ENCODE data around the gene HOXA11. TPM values are rescaled to one million over a fixed set of nuclear protein-coding genes. Genes with fewer than 3 reads are reported as not detected.

Gene HOXA11
- total RNA-seq, 4 donors from 2014 or later, result 0.27 to 1.4 (median 1.0) TPM; not detected in 1

- 52 to 53% methylated on average over 40 to 42 of the region's 42 CpGs for WGBS, 2 donors
- no peak for TF ChIP-seq CTCF (IDR thresholded peaks at IDR 0.05)
- no peak for TF ChIP-seq POLR2A (IDR thresholded peaks at IDR 0.05)
- intact Hi-C loops (cut with DNase I; ENCODE audit: low total_unique reads), result loop anchor here (10.0 kb wide), 1 partner anchor 833 kb away; no protein-coding TSS in a partner anchor
- H3K4me3 ChIP-seq (ENCODE audit: low read depth, poor library complexity, severe bottlenecking), result no peak overlapping the region
- peak in 1 of 2 donors; percentile 84 for DNase-seq (ENCODE audit: low spot score in 2 of 2)
Observed at GRCh38 chr7:27191833-27192545, 7.0 kb upstream of the HOXA11 start.

GRCh38 chr7:27191161-27191731 is 6.2 kb upstream of the HOXA11 start:
- H3K4me3 ChIP-seq (ENCODE audit: low read depth, poor library complexity, severe bottlenecking), result no peak overlapping the region
- WGBS, 2 donors, result 82 to 85% methylated on average over 15 of the region's 15 CpGs
- DNase-seq (ENCODE audit: low spot score in 2 of 2), result peak in 1 of 2 donors; percentile 77
- intact Hi-C loops (cut with DNase I; ENCODE audit: low total_unique reads), result loop anchor here (10.0 kb wide), 1 partner anchor 834 kb away; no protein-coding TSS in a partner anchor
- no peak for TF ChIP-seq POLR2A (IDR thresholded peaks at IDR 0.05)
- TF ChIP-seq CTCF (IDR thresholded peaks at IDR 0.05), result no peak

DNA sequence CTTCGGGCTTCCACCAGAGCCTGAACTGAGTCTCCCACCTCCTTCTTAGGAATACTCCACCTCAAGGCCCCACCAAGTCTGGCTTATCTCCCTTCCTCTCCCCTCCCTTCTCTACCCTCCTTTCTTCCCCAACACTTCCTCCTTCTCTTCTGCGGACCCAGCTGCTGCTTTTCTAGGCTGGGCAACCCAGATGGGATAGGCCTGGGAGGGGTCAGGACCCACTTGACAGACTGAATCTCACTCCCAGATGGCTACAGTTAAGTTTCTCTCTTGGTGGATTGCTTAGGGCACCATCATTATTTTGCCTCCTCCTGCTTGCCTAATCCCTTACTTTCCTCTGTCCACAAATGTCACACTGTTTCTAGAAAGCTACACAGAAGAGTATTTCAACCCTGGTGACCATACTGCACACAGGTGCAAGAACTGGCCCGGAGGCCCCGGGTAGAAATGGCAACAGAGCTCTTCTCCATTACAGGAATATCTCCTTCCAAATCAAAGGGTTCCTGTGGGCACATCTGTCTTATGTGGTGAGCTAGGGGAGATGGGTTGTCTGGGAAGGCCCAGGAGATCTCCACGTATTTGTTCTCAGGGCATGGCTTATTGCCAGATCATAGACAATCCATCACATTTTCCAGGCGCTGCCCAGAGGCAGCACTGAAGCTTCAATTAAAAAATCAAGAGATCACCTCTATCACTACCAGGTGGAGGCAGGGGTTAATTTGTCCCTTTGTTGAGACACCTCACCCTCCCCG is 5.1 kb upstream of the HOXA11 start:
- no peak overlapping the region for H3K4me3 ChIP-seq (ENCODE audit: low read depth, poor library complexity, severe bottlenecking)
- DNase-seq (ENCODE audit: low spot score in 2 of 2), result peak in 1 of 2 donors; percentile 43
- no peak for TF ChIP-seq POLR2A (IDR thresholded peaks at IDR 0.05)
- no peak for TF ChIP-seq CTCF (IDR thresholded peaks at IDR 0.05)
- WGBS, 2 donors, result 70 to 71% methylated on average over 7 of the region's 7 CpGs
- intact Hi-C loops (cut with DNase I; ENCODE audit: low total_unique reads), result loop anchor here (10.0 kb wide), 1 partner anchor 835 kb away; no protein-coding TSS in a partner anchor

GRCh38 chr7:27189295-27189996 is 4.4 kb upstream of the HOXA11 start:
- intact Hi-C loops (cut with DNase I; ENCODE audit: low total_unique reads), result no loop called here
- WGBS, 2 donors, result 36 to 52% methylated on average over 18 to 22 of the region's 22 CpGs
- DNase-seq (ENCODE audit: low spot score in 2 of 2), result peak in 1 of 2 donors; percentile 80
- H3K4me3 ChIP-seq (ENCODE audit: low read depth, poor library complexity, severe bottlenecking), result no peak overlapping the region
- TF ChIP-seq POLR2A (IDR thresholded peaks at IDR 0.05), result no peak
- no peak for TF ChIP-seq CTCF (IDR thresholded peaks at IDR 0.05)
